ENCODE results near the gene CFAP46. TPM values are rescaled to one million over a fixed set of nuclear protein-coding genes. Genes with fewer than 3 reads are reported as not detected.

Gene CFAP46
- total RNA-seq, 4 donors from 2014 or later: 0.32 to 0.54 TPM; not detected in 2

DNA sequence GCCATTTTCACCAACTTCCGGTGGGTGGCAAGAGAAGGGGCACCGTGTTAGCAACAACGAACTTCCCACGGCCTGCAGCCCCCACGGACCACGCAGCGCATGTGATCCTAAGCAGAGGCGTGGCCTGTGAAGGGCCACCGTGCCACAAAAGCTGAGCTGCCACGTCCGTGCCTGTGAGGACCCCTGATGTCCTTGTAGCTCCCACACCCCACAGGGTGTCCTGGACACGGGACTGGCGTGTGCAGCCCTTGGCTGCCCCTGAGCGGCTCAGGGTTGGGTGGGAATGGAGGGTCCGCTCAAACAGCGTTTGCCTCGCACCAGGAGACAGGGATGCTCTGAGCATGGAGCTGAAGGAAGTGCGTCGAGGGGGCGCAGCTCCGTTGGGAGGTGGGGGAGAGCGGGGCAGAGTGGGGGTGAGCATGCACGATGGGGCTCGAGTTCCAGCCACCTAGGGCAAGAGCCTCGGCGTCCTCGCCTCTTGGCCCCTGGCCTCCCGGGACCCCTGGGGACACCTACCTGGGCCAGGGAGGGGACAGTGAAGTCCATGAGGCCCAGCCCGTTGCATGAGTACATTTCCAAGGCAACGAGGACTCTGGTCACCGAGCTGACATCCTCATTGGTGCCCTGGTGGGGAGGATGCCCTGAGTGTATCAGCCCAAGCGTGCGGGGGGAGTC, 33.6 kb downstream of the CFAP46 start:
- TF ChIP-seq, protein P1, sequence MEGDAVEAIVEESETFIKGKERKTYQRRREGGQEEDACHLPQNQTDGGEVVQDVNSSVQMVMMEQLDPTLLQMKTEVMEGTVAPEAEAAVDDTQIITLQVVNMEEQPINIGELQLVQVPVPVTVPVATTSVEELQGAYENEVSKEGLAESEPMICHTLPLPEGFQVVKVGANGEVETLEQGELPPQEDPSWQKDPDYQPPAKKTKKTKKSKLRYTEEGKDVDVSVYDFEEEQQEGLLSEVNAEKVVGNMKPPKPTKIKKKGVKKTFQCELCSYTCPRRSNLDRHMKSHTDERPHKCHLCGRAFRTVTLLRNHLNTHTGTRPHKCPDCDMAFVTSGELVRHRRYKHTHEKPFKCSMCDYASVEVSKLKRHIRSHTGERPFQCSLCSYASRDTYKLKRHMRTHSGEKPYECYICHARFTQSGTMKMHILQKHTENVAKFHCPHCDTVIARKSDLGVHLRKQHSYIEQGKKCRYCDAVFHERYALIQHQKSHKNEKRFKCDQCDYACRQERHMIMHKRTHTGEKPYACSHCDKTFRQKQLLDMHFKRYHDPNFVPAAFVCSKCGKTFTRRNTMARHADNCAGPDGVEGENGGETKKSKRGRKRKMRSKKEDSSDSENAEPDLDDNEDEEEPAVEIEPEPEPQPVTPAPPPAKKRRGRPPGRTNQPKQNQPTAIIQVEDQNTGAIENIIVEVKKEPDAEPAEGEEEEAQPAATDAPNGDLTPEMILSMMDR (IDR thresholded peaks at IDR 0.05): no peak
- TF ChIP-seq POLR2A (IDR thresholded peaks at IDR 0.05): no peak
- intact Hi-C loops (cut with DNase I; ENCODE audit: low total_unique reads): no loop called here
- WGBS, 2 donors: 91 to 94% methylated on average over 31 to 33 of the region's 33 CpGs
- H3K4me3 ChIP-seq (ENCODE audit: low read depth, poor library complexity, severe bottlenecking): no peak overlapping the region
- no peak for DNase-seq (ENCODE audit: low spot score in 2 of 2)

DNA sequence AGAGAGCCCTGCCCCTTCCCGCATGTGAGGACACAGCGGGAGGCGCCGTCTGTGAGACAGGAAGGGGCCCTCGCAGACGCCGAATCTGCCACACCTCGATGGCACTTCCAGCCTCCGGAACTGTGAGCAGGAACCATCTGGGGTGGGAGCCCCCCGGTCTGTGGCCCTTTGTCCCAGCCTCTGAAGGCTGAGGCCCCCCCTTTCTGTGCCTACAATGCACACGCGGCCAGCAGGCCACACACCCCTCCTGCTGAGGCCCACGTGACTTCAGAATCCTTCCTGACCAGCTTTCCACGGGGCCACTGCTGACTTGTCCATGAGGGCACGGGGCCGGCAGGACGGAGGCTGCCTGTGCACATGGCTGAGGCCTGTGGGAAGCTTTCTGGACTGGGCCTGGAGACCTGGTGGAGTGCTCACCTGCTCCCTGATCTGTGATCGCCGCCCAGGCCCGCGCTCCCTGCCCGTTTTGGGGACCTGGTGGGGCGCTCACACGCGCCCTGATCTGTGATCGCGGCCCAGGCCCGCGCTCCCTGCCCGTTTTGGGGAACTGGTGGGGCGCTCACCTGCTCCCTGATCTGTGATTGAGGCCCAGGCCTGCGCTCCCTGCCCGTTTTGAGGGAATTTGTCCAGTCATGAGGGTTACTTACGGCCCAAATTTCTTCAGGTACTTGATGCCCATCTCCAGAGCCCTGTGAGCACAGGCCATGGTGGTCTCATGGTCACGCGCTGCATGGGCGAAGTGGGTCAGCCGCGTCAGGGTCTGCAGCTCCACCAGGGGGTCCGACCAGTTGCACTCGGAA, 34.3 kb downstream of the CFAP46 start:
- intact Hi-C loops (cut with DNase I; ENCODE audit: low total_unique reads): no loop called here
- TF ChIP-seq, protein P1 (IDR thresholded peaks at IDR 0.05): no peak
- TF ChIP-seq POLR2A (IDR thresholded peaks at IDR 0.05): no peak
- DNase-seq (ENCODE audit: low spot score in 2 of 2): no peak
- no peak overlapping the region for H3K4me3 ChIP-seq (ENCODE audit: low read depth, poor library complexity, severe bottlenecking)
- WGBS, 2 donors: 85 to 87% methylated on average over 28 to 39 of the region's 41 CpGs

DNA sequence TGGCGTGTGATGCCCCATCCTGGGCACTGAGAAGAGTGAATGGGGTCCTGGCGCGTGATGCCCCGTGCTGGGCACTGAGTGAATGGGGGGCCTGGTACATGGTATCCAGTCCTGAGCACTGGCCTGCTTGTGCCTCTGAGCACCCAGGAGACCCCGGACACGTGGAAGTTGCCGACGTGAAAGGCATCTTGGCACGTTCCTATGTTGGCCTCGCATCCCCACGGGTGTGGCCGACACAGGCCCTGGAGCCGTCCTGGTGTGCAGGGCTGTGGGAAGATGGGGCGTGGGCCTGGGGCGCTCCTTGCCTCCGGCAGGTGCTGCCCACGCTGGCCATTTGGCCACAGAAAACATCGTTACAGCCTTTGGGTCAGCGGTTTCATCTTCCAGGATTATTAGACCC, 35.5 kb downstream of the CFAP46 start:
- DNase-seq (ENCODE audit: low spot score in 2 of 2): no peak
- TF ChIP-seq POLR2A (IDR thresholded peaks at IDR 0.05): no peak
- TF ChIP-seq, protein P1 (IDR thresholded peaks at IDR 0.05): no peak
- H3K4me3 ChIP-seq (ENCODE audit: low read depth, poor library complexity, severe bottlenecking): no peak overlapping the region
- WGBS, 2 donors: 65 to 78% methylated on average over 19 of the region's 19 CpGs
- intact Hi-C loops (cut with DNase I; ENCODE audit: low total_unique reads): no loop called here

DNA sequence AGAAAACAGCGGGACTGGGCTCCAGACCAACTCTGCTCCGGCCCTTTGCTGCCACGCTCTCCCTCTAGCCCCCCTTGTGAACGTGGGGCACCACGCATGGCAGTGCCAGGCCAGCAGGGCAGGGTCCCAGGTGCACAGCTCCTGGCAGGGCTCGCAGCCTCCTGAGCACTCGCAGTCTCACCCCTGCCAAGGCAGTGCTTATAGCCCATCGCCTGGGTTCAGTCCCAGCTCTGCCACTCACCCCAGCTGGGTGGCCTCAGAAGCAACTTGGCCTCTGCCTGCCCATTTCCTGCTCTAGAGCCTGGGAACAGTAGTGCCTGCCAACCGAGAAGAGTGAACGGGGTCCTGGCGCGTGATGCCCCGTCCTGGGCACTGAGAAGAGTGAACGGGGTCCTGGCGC, 36.3 kb downstream of the CFAP46 start:
- intact Hi-C loops (cut with DNase I; ENCODE audit: low total_unique reads): no loop called here
- no peak for DNase-seq (ENCODE audit: low spot score in 2 of 2)
- TF ChIP-seq, protein P1 (IDR thresholded peaks at IDR 0.05): no peak
- TF ChIP-seq POLR2A (IDR thresholded peaks at IDR 0.05): no peak
- WGBS, 2 donors: 93 to 98% methylated on average over 14 to 15 of the region's 15 CpGs
- no peak overlapping the region for H3K4me3 ChIP-seq (ENCODE audit: low read depth, poor library complexity, severe bottlenecking)

DNA sequence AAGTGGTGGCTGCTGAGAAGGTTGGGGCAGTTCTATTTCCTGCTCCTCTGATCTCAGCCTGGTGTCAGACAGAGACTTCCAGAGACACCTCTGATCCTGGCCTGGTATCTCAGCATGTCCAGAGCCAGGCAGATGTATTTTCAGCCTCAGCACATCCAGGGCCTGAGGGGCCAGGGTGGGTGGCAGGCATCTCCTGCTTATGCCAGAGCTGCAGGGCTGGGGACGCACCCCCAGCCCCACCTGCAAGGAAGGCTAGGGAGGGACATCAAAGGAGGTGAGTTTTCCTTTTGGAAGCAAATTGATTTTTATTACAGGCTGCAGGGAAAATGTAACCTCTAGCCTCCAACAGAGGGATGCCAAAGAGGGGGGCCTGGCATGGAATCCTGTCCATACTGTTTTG, 36.7 kb downstream of the CFAP46 start:
- H3K4me3 ChIP-seq (ENCODE audit: low read depth, poor library complexity, severe bottlenecking): no peak overlapping the region
- 91 to 100% methylated on average over 1 of the region's 1 CpG for WGBS, 2 donors
- intact Hi-C loops (cut with DNase I; ENCODE audit: low total_unique reads): no loop called here
- no peak for DNase-seq (ENCODE audit: low spot score in 2 of 2)
- no peak for TF ChIP-seq POLR2A (IDR thresholded peaks at IDR 0.05)
- TF ChIP-seq, protein P1 (IDR thresholded peaks at IDR 0.05): no peak

Measured in lower leg skin (tissue), 4 donors.